HG02642 (cell line): ENCODE results near the gene TEKT5.
A peak's percentile ranks its signal among the peaks of the same experiment; 100 is the strongest.
"Not testable (repeated sequence)": the region's sequence is repeated elsewhere in the genome, so short reads cannot be mapped to it uniquely, and the experiment has no call there.

Experiments used
- ATAC-seq: cut with Tn5 transposase; IDR thresholded peaks from one replicate; pipeline ENCODE4 v1.9.1; 2021; ENCODE audit warnings: mild to moderate bottlenecking; ENCODE audit not compliant: unreplicated experiment, poor library complexity

TEKT5 gene

DNA sequence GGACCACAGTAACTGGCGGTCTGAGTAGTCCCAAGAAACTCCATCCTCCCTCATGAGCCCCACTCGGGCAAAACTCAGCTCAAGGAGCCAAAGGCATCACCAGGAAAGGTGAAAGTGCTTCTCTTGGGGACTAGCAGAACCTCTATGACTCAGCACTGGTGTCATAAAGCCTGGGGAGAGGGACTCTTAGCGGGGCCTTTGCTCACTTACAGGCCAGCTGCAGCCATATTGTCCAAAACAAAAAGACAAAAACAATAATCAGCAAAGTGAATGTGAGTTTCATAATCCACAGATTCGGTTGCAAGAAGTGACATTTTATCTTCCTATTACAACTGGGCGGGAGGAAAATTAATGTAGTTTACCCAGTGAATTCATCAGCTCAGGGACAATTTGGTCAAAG lies at the start of gene TEKT5:
Gene TEKT5 (minus strand): TSS at position 101 of the 400 bp plus-strand sequence. CDS start 57 bp downstream, at position 44.
- ATAC-seq = no peak

DNA sequence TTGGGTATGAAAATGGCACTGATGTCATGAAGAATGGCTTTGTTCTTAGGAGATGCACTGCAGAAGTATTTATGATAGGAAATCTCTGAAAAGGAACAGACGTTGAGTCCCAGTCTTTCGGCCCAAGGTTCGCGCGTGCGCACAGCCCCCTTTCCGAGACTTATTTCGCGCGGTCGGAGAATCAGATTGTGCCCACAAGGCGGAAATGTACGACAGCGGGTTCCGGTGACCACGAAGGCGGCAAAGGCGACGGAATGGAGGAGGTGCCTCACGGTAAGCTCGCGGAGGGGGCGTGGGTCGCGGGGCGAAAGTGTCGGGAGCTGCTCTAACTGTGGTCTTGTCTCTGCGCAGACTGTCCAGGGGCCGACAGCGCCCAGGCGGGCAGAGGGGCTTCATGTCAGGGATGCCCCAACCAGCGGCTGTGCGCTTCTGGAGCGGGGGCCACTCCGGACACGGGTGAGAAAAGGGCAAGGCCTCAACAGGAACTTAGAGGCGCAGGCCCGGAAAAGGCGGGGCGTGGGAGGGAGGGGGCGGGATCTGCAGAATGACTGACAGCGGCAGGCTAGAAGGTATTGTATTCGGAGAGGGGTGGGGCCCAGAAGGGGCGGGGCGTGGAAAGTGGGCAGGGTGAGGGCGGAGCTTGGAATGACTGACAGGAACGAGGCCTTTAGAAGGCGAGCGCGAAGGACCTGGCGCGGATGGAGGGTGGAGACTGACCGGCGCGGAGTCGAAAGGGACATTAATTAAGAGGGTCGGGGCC lies 49.1 kb upstream of the TEKT5 start, which contains the start of gene NUBP1:
Gene NUBP1 (plus strand): TSS at position 233 of the 760 bp plus-strand sequence. CDS start 22 bp downstream, at position 255.
- ATAC-seq = peak; percentile 83

DNA sequence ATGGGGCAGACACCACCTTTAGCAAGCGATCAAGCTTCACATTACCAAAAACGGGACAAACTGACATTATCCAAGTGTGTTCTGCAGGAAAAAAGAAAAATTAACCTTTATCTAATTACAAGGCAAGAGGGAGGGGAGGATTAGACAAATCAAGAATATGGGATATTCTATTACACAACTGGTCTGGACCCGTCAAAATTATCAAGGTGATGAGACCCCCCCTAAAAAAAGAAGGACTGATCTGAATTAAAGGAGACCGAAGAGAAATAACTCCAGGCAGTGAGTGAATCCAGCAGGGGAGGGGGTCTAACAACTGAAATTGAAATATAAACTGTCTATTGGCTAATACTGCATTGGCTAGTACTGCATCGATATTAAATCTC lies 48.5 kb upstream of the TEKT5 start:
- no peak for ATAC-seq

- ATAC-seq = no peak
Observed at GRCh38 chr16:10741844-10742243, 47.1 kb upstream of the TEKT5 start.

DNA sequence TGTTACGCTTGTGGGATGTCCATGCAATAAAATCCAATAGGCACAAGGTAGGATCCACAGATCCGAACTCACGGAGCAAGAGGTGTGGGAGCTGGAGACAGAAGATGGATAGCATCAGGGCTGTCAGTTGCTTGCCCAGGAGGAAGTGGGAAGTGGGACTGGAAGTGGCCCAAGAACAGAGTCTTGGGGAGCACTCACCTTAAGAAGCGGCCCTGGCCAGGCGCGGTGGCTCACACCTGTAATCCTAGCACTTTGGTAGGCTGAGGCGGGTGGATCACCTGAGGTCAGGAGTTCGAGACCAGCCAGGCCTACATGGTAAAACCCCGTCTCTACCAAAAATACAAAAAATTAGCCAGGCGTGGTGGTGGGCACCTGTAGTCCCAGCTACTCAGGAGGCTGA lies 46.5 kb upstream of the TEKT5 start:
- ATAC-seq = not testable (repeated sequence)

- ATAC-seq = no peak
Observed at GRCh38 chr16:10740845-10741208, 46.1 kb upstream of the TEKT5 start.

- no peak for ATAC-seq
Observed at GRCh38 chr16:10740000-10740844, 45.5 kb upstream of the TEKT5 start.

- ATAC-seq = peak; percentile 74
Observed at GRCh38 chr16:10738231-10739077, 43.7 kb upstream of the TEKT5 start.

DNA sequence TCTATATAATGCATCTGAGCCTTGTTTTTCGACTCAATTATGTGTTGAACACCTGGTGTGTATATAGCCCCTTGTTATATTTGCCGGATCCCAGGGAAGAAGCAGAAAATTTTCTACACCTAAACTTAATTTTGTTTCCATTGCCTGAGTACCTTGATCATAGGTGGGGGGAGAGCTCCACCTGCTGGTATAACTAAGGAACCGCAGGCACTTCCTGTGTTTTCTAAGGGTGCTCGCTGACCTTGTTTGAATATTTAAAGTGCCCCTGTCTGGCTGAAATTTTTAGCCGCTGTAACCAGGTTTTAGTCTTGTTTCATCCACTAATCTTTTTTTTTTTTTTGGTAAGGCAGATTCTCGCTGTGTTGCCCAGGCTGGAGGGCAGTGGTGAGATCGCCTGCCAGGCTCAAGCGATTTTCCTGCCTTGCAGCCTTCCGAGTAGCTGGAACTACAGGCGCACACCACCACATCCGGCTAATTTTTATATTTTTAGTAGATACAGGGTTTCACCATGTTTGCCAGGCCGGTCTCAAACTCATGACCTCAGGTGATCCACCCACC lies 42.4 kb upstream of the TEKT5 start:
- no peak for ATAC-seq

DNA sequence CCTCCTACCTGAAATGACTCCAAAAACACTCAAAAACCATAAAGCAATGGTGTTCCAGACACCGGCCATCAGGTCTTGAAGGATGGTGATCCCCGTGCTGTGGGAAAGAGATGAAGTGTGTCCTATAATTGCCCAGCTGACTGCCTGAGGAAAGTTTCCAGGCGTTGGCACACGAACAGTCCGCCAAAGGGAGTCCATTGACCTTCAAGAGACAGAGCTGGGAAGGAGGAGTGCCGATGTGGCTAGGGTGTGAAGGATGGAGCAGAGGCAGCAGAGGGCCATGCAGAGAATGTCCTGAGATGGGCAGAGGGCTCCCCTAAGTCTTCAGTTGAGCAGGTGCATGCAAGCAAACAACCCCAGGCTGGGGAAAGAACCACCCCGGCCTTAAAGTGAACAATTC lies 37.1 kb upstream of the TEKT5 start:
- no peak for ATAC-seq

- ATAC-seq = no peak
Observed at GRCh38 chr16:10729104-10730048, 34.6 kb upstream of the TEKT5 start.

DNA sequence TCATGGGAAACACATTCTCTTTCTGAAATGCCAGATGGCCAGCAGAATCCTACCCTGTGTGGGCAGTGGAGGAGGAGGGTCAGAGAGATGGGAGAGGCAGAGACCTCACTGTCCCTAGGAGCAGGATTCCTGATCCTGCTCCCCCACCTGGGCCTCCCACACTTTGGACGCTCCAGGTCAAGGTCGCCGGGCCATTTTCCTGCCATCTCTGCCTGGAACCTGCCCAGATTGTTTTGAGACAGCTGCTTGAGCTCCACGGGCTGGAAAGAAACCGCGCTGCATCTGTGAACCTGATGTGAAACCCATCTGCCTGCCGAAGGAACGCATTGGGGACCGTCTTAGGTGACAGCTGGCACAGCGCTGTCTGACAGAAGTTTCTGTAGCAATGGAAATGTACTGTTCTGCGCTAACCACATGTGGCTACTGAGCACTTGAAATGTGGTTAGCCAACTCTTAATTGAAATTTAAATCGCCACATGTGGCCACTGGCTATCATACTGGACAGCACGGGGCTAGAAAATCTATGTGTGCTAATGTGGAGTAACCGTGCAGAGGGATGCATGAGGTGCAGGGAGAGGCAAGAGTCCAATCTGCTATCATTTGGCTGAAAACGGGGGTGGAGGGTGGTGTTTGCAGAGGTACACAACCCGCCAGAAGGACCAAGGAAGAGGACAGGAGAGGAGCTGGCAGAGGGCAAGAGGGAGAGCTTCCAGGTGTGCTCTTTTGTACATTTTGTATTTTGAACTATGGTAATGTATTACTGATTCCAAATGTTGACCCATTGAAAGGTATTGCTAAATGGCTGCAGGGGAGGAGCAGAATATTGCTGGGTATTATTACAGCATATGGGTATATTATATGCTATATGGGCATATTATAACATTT lies 33.5 kb upstream of the TEKT5 start:
- no peak for ATAC-seq

- ATAC-seq = no peak
Observed at GRCh38 chr16:10708969-10709368, 14.2 kb upstream of the TEKT5 start.

GRCh38 chr16:10699756-10700155 lies 5.0 kb upstream of the TEKT5 start:
- ATAC-seq = no peak

- no peak for ATAC-seq
Observed at GRCh38 chr16:10694306-10694705, 424 bp downstream of the TEKT5 start.

GRCh38 chr16:10693889-10694288 lies 841 bp downstream of the TEKT5 start:
- ATAC-seq = no peak

GRCh38 chr16:10692470-10692869 lies 2.3 kb downstream of the TEKT5 start:
- ATAC-seq = no peak

DNA sequence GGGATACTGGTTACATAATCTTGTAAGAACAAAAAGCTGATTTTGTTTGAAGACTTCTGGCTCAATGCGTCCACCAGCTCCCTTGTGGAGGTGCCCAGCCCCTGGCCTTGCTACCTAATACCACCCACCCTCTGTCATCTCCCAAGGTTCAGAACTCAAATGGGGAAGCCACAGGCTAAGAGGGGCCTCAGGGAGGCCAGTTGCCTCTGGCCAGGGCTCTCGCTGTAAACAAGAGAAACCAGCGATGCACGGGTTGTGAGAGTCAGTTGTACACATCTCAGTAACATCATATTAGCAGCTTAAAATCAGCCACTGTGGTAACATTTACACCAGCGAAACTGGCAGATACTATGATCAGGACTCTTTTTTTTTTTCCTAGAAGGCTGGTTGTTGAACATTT lies 6.0 kb downstream of the TEKT5 start:
- no peak for ATAC-seq
